ENCODE results near the gene SLC4A2.
"Not testable (repeated sequence)": the region's sequence is repeated elsewhere in the genome, so short reads cannot be mapped to it uniquely, and the experiment has no call there.

SLC4A2 gene

DNA sequence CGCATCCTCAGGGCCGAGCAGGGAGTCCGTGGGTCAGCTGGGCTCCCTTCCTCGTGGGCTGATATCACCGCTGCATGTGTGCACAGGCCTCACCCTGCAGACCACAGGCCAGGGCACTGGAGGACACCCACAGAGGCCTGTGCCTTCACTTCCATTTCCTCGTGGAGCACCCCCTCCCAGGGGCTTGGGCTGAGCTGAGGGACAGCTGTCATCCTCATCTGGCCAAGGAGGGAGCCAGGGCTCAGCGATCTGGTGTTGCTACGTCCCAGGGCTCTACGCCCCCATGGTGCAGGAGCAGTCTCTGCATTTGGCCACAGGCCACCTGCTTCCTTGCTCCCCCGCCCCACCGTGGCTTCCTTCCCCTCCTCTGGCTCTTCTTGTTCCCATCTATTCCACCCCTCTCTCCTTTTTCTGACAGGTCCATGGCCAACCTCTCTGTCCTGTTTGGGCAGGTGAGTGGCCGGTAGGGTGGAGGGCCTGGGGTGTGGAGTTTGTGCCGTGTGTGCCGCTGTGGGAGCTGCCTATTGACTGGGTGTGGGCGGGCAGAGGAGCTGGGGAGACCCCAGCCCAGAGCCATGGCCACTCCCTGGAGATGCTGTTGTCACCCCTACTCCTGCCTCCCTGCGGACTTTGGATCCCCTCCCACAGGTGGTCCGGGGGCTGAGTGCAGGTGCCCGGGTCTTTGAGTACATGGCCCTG, 19.4 kb upstream of the SLC4A2 start:
- TF ChIP-seq, protein P1, sequence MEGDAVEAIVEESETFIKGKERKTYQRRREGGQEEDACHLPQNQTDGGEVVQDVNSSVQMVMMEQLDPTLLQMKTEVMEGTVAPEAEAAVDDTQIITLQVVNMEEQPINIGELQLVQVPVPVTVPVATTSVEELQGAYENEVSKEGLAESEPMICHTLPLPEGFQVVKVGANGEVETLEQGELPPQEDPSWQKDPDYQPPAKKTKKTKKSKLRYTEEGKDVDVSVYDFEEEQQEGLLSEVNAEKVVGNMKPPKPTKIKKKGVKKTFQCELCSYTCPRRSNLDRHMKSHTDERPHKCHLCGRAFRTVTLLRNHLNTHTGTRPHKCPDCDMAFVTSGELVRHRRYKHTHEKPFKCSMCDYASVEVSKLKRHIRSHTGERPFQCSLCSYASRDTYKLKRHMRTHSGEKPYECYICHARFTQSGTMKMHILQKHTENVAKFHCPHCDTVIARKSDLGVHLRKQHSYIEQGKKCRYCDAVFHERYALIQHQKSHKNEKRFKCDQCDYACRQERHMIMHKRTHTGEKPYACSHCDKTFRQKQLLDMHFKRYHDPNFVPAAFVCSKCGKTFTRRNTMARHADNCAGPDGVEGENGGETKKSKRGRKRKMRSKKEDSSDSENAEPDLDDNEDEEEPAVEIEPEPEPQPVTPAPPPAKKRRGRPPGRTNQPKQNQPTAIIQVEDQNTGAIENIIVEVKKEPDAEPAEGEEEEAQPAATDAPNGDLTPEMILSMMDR (conservative IDR thresholded peaks at IDR 0.05; ENCODE audit: low read depth, low read length): no peak
- H3K4me3 ChIP-seq (ENCODE audit: low read depth, low read length): no peak overlapping the region
- DNase-seq (ENCODE audit: low read depth): no peak

DNA sequence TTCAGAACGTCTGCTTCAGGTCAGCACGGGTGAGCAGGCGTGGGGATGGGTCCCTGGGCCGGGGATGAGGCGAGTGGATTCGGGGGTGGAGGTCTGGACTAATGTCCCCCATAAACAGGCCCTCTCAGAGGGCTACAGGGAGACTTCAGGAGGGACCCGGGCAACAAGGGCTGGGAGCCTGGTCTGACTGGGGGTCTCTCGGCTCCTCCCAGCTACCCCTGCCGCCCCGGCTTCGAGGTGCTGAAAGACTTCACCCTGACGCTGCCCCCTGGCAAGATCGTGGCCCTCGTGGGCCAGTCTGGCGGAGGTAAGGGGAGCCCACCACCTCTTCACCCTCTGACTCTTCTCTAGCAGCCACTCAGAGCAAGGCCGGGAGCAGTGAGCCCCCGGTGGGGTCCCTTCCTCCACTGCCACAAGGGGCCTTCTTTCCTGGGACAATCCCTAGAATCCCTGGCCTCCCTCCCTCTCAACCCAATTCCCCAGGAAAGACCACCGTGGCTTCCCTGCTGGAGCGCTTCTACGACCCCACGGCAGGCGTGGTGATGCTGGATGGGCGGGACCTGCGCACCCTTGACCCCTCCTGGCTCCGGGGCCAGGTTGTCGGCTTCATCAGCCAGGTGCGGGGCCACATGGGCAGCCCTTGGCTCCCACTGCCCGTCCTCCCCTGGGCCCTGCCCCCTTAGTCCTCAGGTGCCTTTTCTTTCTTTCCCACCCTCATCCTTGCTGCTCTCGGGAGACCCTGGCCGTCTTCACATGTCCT, 18.6 kb upstream of the SLC4A2 start:
- TF ChIP-seq, protein P1 (conservative IDR thresholded peaks at IDR 0.05; ENCODE audit: low read depth, low read length): no peak
- no peak for DNase-seq (ENCODE audit: low read depth)

DNA sequence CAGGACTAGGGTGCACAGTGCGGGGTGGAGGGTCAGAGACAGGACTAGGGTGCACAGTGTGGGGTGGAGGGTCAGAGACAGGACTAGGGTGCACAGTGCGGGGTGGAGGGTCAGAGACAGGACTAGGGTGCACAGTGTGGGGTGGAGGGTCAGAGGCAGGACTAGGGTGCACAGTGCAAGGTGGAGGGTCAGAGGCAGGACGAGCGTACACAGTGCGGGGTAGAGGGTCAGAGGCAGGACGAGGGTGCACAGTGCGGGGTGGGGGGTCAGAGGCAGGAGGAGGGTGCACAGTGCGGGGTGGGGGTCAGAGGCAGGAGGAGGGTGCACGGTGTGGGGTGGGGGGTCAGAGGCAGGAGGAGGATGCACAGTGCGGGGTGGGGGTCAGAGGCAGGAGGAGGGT, 15.9 kb upstream of the SLC4A2 start:
- H3K4me3 ChIP-seq (ENCODE audit: low read depth, low read length); DNase-seq (ENCODE audit: low read depth): not testable (repeated sequence)

More for the DNA sequence above, 18.6 kb upstream of the SLC4A2 start:
- H3K4me3 ChIP-seq (ENCODE audit: low read depth, low read length): no peak overlapping the region

DNA sequence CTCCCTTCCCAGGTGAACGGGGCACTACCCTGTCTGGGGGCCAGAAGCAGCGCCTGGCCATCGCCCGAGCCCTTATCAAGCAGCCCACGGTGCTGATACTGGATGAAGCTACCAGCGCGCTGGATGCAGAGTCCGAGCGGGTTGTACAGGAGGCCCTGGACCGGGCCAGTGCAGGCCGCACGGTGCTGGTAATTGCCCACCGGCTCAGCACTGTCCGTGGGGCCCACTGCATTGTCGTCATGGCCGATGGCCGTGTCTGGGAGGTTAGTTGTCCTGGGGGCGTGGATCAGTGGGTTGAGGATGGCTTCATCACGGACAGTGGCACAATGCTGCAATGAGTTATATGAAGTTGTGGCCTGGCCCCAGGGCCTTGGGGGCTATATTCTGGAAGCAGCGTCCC, 15.4 kb upstream of the SLC4A2 start:
- no peak for DNase-seq (ENCODE audit: low read depth)
- no peak overlapping the region for H3K4me3 ChIP-seq (ENCODE audit: low read depth, low read length)
- TF ChIP-seq, protein P1 (conservative IDR thresholded peaks at IDR 0.05; ENCODE audit: low read depth, low read length): no peak

DNA sequence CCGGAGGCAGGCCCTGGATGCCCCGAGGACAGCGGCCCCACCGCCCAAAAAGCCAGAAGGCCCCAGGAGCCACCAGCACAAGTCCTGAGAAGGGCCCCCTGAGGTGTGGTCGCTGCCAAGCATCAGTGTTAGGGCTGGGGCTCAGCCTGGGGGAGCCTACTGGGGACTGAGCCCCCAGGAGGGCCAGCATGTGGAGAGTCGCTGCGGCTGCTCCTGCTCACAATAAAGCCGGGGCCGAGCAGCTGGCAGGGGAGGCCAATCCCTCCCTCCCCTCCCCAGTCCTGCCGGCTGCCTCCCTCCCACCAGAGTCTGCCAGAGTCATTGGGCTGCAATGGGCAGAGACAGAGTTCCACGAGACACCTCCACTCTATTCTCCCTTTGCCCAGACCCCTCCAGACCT, 14.1 kb upstream of the SLC4A2 start:
- no peak for DNase-seq (ENCODE audit: low read depth)
- H3K4me3 ChIP-seq (ENCODE audit: low read depth, low read length): no peak overlapping the region
- TF ChIP-seq, protein P1 (conservative IDR thresholded peaks at IDR 0.05; ENCODE audit: low read depth, low read length): no peak

DNA sequence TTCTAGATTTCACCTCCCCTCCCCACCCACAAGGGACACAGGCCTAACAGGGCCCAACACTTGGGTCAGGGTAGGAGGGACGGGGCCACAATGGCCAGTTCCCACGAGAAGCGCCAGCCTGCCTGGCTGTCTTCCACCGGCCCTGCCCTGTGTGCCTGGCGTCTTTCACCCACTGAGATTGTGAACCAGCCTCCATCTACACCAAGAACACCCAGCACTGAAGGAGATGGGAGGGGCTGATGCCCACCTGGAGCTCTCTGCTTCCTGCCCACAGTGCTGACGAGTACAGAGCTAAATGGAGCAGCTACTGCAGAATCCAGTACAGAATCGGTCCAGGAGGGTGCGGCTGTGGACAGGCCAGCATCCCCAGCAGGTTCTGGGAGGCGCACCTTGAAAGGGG, 13.4 kb upstream of the SLC4A2 start:
- DNase-seq (ENCODE audit: low read depth): no peak
- H3K4me3 ChIP-seq (ENCODE audit: low read depth, low read length): no peak overlapping the region
- TF ChIP-seq, protein P1 (conservative IDR thresholded peaks at IDR 0.05; ENCODE audit: low read depth, low read length): no peak

DNA sequence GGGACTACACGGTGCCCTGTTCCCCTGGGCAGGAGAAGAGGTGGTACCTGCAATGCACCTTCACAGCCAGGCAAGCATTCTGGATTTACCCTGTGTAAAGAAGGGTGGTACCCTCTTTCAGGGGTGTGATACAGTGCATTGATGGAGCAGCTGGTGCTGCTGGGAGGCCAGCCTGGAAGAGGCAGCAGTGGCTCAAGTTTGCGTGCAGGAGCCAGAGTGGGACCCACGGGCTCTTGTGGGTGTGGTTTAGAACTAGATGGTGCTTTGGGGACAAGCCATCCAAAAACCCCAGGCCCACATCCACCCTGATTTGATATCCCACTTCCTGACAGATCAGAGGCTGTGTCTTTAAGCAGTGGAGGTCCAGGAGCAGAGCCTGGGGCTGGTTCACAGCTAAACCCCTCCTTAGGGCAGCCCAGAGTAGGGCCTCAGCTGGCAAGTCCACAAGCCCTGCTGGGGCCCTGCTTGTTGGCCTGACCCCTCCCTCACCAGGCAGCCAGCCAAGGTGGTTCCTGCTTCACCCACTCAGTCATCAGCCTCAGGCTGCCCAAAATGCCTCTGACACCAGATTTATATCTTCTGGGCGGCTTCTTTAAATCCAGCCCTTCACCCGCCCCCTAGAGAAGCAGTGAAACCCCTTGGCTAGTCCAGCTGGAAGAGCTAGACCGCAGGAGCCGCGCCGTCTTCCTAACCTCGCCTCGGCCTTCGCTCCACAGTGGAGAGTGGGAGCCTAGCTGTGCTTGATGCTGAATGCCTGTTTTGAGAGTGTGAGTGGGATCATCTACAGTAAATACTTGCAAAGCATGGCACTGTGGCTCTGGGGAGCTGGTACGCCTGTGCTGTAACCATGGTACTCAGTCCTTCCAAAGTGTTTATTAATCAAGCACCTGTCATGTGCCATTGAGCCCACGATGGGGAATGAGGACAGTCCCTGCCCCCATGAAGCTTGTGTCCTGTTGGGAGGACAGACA, 12.5 kb upstream of the SLC4A2 start:
- H3K4me3 ChIP-seq (ENCODE audit: low read depth, low read length): no peak overlapping the region
- DNase-seq (ENCODE audit: low read depth): peak; percentile 19
- TF ChIP-seq, protein P1 (conservative IDR thresholded peaks at IDR 0.05; ENCODE audit: low read depth, low read length): no peak
